ENCODE measurements around the gene TBX19.
"Not testable (repeated sequence)": the region's sequence is repeated elsewhere in the genome, so short reads cannot be mapped to it uniquely, and the experiment has no call there.

TBX19 gene

DNA sequence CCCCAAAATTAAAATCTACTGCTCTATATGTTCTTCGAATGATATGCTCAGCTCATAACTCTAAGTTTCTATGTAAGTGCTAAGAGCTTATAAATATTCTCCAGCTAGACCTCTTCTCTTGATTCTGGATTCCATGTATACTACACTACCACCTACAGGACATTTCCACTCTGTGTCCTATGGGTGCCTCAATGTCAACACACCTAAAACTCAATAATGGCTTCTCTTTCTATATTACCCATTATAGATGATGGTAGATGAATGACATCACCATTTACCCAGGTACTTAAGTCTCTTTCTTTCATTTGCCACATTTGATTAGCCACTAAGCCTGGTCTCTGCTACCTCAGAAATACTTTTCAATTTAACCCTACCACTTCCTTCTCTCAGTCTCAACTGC lies 41.3 kb downstream of the TBX19 start:
- DNase-seq, result no peak

DNA sequence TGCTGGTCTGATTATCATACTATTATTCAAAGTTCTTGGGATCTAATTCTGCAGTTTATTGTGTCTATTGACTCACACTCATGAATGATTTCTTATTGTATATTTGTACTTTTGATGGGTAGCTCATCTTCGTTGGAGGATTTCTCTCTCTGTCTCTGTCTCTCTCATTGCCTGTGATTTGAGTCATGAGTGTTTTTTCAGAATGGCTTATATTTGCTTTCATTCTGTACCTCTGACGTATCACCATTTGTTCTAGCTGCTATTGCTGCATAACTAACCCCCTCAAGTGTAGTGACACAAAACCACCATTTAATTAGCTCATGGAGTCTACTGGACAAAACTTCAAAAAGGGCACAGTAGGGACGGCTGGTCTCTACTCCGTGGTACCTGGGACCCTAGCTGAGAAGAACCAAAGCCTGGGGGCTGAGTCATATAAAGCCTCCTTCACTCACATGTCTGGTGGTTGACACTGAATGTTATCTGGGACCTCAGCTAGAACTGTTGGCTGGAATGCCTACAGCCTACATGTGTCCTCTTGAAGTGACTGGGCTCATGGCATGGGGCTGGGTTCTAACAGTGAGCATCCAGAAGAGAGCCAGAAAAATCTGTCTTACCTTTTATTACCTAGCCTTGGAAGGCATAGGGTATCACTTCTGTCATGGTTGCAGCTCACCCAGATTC lies 44.2 kb downstream of the TBX19 start:
- DNase-seq, result no peak

DNA sequence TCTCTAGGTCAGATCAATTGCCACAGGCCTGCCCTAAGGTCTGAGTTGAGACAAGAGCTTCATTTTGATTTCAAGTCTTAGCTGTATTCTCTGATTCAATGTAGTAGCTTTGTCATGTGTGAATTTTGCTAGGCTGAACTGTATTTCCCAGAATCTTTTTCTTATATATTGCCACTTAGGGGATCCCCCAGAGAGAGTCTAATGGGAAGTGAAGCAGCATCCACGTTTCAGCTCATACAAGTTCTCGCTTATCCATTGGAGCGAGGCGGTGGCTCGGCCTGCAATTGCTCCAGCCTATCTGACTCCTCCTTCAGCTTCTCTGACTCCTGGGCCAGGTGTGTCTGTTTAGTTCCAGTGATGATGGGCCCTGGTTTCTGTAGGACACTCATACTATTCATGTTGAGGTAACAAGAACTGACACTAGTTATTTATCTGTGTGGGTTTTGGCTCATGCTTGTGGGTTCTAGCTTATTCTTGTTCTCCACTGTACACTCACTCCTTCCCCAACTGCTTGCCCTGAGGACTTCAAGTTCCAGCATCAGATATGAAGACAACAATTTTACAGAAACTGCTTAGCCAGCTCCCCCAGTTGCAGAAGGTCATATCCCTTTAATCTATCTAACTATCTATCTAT lies 48.2 kb downstream of the TBX19 start:
- no peak for DNase-seq

DNA sequence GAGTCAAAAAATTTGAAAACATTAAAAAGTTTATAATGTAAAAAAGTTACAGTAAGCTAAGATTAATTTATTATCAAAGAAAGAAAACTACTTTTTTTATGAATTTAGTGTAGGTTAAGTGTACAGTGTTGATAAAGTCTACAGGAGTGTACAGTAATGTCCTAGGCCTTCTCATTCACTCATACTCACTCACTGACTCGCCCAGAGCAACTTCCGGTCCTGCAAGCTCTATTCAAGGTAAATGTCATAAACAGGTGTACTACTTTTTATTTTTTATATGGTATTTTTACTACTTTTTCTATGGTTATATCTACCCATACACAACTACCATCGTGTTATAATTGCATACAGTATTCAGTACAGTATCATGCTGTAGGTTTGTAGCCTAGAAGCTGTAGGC lies 49.6 kb downstream of the TBX19 start:
- DNase-seq, result no peak

DNA sequence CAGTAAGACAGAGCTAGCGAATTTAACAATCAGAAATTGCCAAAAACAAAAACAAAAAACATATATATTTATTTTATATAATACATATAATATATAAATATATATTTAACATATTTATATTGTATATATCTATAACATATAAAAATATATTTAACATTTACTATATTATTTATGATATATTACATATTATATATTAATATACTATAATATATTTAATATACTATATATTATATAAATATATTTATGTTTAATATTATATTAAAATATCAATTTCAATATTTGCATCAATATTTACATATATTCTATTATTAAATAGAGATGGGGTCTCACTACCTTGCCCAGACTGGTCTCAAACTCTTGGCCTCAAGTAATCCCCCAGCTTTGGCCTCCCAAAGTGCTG lies 50.9 kb downstream of the TBX19 start:
- no peak for DNase-seq

DNA sequence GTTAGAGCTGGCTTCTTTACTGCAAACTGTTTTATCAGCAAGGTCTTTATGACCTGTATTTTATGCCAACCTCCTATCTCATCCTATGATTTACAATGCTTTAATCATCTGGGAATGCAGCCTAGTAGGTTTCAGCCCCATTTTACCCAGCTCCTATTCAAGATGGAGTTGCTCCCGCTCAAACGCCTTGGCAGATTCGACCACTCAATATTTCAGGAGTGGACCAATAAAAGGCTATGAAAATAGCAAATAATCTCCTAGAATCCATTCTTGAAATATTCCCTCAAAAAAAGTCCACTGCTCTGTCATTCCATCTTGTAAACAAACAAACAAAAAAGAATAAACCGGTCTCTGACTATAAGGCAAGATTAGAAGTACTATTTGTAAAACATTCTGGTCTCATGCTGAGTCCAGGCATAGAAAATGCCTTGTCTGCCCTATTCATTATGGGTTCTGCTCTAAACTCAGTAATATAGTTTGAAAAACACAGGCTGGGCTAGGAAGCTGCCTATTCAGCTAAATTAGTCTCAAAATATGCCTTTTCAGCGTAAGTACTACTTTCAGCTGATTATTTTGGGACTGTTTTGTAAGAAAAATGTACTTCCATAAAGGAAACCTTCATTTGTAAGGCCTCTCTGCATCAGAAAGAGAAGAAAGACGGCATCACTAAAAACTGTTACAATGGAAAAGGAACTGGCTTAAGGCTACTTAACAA lies 53.0 kb downstream of the TBX19 start:
- DNase-seq, result no peak

DNA sequence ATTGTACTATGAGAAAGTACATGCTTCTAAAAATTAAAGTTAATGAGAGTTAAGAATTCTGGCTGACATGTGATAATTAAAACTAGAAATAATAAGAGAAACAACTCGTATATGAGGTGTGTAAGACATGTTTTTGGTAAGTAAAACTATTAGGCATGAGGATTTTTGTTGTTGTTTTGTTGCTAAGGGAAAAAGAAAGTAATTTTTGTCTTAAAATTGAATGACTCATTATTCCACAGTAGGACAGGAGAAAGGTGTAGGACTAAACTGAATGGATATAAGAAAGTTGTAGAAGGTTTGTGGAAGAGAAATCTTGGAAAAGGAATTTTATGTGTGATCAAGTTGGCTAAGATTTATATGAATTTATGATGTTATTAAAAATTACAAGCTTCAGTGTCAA lies 54.8 kb downstream of the TBX19 start:
- DNase-seq, result no peak

DNA sequence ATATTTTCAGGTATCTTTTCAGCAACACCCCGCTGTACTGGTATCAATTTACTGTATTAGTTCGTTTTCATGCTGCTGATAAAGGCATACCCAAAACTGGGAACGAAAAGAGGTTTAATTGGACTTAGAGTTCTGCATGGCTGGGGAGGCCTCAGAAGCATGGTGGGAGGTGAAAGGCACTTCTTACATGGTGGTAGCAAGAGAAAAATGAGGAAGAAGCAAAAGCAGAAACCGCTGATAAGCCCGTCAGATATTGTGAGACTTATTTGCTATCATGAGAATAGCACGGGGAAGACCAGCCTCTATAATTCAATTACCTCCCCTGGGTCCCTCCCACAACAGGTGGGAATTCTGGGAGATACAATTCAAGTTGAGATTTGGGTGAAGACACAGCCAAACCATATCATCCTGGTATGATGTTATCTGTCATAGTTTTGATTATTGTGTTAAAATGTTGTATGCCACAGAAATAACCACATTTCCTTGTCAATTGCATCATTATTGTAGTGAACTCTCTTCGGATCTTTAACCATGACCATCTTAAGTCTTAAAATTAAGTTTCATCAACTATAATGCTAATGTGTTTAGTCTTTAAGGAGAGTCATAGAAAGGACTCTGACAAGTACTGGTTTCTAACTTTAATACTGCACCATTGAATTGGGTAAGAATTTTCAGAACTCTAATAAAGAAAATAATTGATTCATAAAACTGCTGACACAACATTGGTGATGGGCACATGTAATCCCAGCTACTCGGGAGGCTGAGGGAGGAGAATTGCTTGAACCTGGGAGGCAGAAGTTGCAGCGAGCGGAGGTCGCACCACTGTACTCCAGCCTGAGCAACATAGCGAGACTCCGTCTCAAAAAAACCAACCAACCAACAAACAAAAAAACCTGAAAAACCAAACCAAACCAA lies 58.2 kb downstream of the TBX19 start:
- no peak for DNase-seq

DNA sequence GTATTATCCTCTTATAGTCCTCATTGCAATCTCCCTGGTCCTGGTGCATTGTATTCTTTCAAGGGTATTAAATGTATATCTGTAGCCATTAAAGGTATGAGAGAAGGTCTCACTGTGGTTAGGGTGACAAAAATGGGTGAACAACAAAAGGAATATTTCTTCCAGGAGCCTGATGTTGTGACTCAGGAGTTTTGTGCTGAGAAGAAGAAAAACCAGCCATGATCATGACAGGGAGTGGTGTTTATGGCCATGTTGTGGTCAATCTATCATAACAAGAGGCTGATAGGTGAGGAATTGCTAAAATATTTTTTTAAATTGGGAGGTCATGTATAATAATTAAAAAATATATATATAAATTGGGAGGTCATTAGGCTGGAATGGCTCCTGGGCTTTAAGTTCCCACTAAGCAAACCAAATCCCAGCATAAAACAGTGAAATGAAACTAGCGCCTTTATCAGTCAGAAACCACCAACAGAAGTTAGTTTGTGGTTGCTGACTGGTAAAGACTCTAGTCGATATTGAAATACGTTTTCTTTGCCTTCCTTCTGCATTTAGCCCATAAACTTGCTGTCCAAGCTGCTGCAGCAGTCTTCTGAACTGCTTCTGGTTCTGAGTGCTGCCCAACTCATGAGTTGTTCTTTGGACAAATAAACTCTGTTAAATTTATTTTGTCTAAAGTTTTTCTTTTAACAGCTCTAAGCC lies 60.3 kb downstream of the TBX19 start:
- DNase-seq, result no peak

DNA sequence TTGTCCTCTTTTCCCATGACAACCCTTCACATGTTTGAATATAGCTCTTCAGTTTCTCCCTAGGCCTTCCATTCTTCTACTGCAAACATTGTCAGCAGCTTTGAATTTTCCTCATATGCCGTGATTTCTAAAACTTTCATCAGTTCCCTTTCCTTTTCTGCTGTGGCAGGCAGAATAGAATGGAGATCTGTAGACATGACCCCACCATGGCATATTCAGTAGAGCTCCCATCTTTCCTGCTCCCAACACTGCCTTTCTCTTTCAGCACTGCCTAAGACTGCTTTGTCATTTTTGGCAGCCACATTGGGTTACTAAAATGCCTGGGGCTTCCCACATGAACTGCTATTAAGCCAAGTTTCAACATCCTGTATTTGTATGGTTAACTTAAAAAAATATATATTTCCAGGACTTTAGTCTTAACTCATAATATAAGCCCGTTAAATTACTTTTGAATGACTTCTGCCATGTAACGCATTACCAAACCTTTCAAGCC lies 60.9 kb downstream of the TBX19 start:
- DNase-seq, result no peak

DNA sequence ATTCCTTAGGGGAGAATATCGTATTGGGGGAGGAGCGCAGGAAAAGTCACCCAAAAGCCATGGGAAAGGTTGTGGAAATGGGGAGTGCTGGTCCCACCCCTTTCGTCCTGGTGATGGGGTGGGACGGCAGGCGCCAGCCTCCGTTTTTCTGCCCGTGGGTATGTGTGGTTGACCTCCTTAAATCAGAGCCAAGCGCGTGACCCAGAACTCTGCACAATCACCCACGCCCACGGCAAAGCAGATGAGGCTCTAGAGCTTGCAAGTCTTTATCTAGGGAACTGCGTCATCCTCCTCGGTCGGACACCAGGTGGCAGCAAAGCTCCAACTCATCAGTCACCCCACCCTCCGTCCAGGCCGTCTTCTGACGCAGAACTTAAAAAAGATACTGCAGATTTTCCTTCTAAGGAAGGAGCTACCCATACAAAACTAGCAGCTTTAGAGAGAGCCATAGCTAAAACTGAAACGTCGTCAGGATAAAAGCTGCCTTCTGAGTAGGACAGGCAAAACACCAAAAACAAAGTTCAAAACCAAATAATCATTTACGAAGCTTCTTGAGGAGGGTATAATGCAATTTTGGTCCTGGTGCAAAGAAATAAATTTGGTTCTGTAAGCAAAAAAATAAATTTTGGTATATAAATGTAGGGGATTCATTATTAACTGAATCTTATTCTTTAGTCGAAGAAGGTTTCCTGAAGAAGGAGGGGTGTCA lies 62.0 kb downstream of the TBX19 start:
- peak; percentile 87 to 90 for DNase-seq

DNA sequence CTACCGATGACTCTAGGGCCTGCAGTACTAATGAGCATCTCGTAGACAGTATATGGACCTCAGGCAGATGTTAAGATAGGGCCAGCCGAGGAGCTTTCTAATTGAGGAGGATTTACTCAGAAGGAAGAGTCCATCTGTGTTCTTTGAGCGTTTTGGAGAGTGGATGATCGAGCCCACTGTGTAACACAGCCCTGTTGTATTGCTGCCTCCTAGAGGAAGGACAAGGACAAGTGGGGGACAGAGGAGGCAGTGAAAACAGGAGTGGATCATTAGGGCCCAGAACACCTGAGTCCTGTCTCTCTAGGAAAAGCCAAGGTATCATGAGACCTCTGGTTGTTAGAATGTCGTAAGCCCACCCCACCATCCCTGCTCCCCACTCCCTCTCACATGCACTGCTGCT lies 62.9 kb downstream of the TBX19 start:
- DNase-seq, result no peak

DNA sequence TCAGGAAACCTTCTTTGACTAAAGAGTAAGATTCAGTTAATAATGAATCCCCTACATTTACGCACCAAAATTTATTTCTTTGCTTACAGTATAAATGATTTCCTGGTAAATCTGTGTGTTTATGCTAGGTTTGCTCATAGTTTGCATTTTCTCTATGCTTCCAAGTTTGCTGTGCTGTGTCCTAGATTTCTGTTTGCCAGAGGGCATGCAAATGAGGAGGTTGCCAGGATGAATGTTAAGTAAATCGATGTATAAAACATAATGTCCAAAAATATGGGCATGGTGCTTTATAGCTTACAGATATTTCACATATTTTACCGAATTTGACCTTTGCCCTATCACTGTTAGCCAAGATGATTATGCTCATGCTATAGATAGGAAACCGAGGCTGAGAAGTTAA lies 63.8 kb downstream of the TBX19 start:
- DNase-seq, result no peak

DNA sequence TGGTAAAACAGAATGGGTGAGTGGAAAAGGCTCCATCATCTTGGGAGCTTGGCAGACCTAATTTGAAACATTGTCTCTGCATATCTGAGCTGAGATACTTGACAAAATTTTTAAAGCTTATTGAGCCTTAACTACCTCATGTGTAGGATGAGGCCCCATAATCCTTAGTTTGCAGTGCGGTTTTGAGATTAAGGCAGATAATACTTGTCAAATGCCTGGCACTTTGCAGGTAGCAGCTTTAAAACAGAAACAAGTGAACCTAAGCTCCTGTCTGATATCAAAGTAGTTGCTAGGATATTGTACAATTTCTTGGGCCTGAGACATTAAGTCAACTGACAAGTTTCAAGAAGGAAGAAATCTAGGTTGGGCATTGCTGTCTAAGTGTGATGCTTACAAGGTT lies 65.3 kb downstream of the TBX19 start:
- no peak for DNase-seq

DNA sequence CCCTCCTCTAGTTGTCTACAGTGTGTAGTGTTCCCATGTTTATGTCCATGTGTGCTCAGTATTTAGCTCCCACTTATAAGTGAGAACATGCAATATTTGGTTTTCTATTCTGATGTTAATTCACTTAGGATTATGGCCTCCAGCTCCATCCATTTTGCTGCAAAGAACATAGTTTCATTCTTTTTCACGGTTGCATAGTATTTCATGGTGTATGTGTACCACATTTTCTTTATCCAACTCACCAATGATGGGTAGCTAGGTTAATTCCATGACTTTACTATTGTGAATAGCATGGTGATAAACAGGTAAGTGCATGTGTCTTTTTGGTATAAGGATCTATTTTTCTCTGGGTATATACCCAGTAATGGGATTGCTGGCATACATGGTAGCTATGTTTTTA lies 67.0 kb downstream of the TBX19 start:
- no peak for DNase-seq

DNA sequence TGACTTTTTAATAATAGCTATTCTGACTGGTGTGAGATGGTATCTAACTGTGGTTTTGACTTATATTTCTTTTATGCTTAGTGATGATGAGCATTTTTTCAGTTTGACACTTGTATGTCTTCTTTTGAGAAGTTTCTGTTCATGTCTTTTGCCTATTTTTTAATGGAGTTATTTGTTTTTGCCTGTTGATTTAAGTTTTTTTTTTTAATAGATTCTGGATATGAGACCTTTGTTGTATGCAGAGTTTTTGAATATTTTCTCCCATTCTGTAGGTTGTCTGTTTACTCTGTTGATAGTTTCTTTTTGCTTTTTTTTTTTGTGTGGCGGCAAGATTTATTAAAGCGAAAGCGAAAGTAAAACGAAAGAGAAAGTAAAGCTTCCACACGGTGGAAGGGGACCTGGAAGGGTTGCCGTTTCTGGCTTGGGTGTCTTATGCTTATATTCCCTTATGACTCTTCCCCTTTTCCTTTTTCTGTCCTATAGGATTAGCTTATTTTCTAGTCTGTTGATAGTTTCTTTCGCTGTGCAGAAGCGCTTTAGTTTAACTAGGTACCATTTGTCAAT lies 67.6 kb downstream of the TBX19 start:
- DNase-seq, result no peak

DNA sequence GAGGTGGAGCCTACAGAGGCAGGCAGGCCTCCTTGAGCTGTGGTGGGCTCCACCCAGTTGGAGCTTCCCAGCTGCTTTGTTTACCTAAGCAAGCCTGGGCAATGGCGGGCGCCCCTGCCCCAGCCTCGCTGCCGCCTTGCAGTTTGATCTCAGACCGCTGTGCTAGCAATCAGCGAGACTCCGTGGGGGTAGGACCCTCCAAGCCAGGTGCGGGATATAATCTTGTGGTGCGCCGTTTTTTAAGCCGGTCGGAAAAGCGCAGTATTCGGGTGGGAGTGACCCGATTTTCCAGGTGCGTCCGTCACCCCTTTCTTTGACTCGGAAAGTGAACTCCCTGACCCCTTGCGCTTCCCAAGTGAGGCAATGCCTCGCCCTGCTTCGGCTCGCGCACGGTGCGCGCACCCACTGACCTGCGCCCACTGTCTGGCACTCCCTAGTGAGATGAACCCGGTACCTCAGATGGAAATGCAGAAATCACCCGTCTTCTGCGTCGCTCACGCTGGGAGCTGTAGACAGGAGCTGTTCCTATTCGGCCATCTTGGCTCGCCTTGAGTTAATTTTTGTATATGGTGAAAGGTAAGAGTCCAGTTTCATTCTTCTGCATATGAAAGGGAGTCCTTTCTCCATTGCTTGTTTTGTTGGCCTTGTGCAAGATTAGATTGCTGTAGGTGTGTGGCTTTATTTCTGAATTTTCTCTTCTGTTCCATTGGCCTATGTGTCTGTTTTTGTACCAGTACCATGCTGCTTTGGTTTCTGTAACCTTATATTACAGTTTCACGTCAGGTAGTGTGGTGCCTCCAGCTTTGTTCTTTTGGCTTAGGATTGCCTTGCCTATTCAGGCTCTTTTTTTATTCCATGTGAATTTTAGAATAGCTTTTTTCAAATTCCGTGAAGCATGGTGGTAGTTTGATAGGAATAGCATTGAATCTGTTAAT lies 73.9 kb downstream of the TBX19 start:
- DNase-seq, result not testable (repeated sequence)

DNA sequence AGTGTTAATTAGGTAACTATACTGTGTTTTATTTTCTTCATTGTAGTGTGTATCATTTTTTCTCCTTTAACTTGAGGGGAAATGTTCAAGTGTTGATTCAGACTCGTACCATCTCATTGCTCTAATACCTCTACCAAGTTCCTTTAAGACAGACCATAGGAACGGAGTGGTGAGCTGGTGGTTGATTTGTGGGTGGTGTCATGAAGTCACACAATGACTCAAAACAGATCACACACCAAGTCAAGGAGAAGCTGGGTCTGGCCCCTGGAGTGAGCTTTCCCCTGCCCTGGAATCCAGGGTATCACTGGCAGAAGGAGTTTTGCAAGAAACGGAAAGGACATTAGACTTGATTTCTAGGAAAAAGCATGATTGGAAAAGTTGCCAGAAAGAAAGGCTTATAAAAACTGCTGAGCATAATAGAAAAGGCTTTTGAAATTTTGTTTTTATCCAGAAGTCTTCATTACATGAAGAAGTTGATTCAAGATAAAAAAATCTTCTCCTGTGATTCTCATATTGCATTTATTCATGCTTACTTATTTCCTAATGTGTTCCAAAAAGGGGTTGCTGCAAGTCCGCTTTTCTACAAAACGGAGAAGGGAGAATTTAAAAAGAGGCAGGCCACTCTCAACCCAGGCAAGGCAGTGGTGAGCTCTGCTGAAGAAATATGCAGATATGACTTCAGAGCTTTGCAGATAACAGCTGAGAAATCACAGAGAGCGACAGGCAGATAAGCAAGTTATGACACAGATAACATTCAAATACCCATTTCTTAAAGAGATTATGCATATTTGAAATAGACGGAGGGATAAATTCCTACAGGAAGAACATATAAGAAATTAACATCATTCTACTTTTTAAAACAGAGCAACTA lies 79.7 kb downstream of the TBX19 start:
- peak; percentile 45 to 50 for DNase-seq

DNA sequence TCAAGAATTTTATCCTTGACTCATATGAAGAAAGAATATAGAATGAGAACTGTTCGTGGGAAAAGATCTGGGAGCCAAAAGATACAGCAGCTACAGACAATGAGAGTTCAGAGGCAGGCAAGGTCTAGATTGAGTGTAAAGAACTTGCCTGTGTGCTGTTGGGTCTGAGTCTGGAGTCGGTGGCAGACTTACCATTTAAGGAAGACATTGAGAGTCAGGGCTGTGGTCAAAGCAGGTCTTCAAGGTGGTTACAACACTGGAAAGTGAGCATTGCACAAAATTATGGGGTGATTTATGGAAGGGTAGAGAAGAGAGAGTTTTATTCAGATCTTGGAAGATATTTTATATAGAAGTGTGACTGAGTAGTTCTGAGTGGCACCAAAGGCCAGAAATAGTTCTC lies 80.6 kb downstream of the TBX19 start:
- DNase-seq, result no peak

Measured in activated T-cell treated with anti-CD3 and anti-CD28 coated beads, Interleukin-2, amount 50 U/mL, for 48 hours (primary cell).